Measurements from ENCODE around the gene PAX8.

GRCh38 chr2:113209646-113210171 is 69.0 kb downstream of the PAX8 start:
- TF ChIP-seq CTCF (IDR thresholded peaks at IDR 0.05; ENCODE audit: low read depth, low read length, poor library complexity, severe bottlenecking) = no peak
- no peak for TF ChIP-seq EZH2phosphoT487 (IDR thresholded peaks at IDR 0.05; ENCODE audit: borderline replicate concordance, low read length)
